Right renal pelvis (tissue), 4 donors: ENCODE results near the gene SAP130. TPM values are rescaled to one million over a fixed set of nuclear protein-coding genes. Genes with fewer than 3 reads are reported as not detected.
"Not testable (repeated sequence)": the region's sequence is repeated elsewhere in the genome, so short reads cannot be mapped to it uniquely, and the experiment has no call there.

Source experiments
- DNase-seq, 4 donors: peaks; one replicate each; pipeline ENCODE4 v3.0.0-alpha.2; 2013; ENCODE audit warnings: low read depth in 4 of 4, low spot score in 3 of 4, missing footprints in 1 of 4
- polyA plus RNA-seq, 4 donors: library from polyadenylated mRNA; unstranded; fragments of 120-200 nt; gene quantifications; one replicate each; pipeline ENCODE4 v1.2.1, GENCODE V29; 2013; ENCODE audit not compliant: insufficient read length in 4 of 4

Gene SAP130
- polyA plus RNA-seq, 4 donors: 25.1 to 29.2 (median 28.3) TPM

DNA sequence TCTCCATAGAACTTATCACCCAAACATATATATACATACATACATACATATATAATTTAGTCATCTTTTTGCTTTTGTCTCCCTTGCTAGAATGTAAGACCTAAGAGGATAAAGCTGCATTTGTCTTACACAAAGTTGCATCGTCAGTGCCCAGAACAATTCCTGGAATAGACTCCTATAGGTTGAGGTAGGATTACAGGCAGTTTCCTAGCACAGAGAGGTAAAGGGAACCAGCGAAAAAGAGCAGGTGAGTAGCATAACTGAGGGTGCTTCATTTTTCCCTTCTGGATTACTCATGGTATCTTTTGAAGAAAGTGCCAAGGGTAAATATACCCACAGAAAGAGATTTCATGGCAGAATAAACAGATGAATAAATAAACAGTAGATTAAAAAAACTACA is 74.0 kb downstream of the SAP130 start:
- DNase-seq: no peak

DNA sequence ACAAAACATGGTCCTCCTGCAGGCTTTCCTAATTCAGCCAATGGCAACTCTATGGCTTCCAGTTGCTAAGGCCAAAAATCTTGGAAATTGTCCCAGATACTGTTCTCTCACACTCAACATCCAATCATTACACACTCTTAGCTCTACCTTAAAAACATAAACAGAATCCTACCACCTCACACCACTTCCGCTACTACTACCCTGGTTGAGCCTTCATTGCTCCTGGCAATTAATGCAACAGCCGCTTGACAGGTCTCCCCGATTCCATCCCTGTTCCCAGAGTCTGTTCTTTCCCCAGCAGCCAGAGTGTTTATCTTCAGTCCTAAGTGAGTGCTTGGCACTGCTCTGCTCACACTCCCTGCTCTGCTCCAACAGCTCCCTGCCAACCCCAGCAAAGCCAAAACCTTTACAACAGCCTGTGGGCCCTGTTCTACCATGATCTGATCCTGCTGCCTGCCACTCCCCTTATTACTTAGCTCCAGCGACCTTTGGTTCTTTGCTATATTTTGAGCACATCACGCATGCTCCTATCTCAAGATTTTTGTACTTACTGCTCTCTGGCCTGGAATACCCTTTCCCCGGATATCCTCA is 74.6 kb downstream of the SAP130 start:
- DNase-seq: no peak

DNA sequence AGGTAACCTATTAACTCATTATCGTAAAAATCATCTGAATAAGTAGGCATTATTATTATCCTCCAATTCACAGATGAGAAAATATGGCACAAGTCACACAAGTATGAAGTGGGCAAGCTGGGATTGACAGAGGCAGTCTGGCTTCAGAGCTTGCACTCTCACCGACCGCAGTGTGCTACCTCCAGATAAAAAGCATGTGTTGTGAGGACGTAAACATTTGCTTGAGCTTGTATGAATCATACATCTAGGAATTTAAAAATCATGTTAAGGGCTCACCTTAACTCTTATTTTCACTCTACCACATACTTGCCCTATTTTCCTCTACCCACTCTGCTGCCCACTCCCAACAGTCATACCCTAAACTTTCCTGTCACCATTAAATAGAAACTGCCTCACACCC is 76.8 kb downstream of the SAP130 start:
- DNase-seq: no peak

DNA sequence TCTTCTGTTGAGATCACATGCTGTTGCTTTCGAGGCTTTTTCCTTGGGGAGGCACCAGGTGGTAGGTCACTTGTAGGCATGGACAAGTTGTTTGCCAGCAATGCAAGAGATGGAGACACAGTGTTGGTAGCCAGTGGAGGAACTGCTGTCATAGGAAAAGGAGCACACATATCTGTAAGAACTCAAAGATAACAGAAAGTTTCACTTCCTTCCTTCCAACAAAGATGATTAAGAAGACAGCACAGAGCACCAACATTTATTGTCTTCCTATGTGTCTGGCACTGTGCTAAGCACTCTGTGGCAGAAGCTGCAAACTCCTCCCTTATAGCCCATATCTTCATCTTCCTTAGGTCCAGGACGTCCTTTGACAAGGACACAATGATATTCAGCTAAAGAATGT is 77.6 kb downstream of the SAP130 start:
- no peak for DNase-seq

DNA sequence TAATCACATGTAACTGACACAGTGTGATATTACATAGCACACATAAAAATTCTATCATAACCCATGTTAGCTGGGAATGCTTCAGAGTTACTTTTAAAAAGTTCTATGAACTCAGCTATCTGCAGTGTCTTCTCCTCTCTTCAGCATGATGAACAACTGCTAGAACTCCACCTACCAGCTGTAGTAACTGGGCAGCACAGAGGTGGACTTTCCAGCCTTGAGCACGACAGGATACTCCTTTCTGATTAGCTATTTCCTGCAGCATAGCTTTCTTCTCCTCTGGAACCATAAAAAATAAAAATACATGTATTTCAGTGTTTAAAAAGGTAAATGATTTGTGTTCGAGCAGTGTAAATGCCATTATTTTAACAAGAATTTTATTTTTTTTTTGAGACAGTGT is 82.6 kb downstream of the SAP130 start:
- DNase-seq: no peak

DNA sequence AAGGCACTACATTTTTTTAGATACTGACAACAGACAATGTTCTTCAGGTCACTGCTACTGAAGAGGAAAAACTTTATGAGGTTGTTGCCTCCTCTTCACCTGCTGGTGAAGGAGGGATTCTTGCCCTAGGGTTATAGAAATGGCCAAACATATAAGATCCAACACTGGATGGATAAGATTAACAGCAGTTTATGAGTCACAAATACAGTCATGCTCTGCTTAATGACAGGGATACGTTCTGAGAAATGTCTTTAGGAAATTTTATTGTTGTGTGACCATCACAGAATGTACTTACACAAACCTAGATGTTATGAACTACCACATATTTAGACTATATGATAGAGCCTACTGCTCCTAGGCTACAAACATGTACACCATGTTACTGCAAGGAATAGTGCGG is 84.7 kb downstream of the SAP130 start:
- DNase-seq: no peak

DNA sequence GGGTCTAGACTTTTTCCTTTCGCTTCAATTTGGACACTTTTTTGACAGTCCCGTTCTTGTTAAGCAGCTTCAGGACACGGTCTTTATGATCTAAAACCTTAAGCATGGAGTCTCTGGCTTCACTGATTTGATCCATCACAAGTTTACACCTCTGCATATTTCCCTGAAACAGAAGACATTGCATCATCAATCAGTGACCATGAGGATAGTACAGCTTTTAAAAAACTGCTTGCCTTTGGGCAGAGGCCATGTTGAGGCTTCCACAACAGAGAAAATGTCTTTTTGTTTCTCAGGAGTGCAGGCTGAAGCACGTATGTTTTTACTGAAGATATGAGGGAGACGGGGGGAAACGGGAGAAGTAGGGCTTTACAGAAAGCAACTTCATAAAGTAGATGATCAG is 85.9 kb downstream of the SAP130 start:
- no peak for DNase-seq

DNA sequence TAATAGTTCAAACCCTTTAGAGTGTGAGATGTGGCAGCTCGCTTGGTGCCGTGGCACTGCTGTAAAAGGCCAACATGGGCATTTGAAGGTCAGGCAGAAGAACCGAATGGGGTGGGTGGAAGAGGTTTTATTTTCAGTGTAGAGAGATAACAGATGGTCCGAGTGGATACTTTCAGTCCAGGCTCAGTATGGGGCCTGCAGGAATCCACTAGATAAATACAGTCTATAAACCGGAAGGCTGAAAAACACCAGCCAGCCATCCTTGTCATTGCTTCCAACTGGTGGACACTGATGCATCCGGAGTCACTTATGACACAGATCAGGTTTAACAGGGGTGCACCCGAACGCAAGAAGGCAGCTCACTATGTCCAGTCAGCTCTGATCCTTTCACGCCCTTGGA is 86.4 kb downstream of the SAP130 start:
- DNase-seq: no peak

DNA sequence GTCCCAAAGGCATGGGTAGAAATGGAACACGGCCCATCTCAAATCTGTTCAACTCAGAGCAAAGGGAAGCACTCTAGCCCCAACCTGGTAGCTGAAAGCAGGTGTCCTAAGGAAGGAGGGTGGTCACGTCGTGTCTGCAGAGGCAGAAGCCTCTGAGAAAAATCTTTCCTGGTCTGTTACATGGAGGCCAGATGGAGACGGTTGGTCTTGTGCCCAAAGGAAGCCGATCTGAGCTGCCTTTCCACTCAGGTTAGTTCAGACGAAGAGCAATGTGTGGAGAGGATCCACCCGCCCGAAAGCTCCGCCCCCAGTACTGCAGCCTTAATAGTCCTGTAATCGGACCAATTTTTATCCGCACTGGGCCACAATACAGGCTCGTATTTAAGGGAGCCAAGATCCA is 87.2 kb downstream of the SAP130 start:
- no peak for DNase-seq

DNA sequence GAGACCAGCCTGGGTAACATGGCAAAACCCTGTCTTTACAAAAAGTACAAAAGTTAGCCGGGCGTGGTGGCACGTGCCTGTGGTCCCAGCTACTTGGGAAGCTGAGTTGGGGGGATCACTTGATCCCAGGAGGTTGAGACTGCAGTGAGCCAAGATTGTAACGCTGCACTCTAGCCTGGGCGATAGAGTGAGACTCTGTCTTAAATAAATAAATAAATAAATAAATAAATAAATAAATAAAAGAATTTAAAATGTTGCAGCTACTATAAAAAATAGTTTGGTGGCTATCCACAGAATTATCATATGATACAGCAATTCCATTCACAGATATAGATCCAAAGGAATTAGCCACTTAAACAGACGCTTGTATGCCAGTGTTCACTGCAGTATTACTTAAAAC is 92.5 kb downstream of the SAP130 start:
- no peak for DNase-seq

DNA sequence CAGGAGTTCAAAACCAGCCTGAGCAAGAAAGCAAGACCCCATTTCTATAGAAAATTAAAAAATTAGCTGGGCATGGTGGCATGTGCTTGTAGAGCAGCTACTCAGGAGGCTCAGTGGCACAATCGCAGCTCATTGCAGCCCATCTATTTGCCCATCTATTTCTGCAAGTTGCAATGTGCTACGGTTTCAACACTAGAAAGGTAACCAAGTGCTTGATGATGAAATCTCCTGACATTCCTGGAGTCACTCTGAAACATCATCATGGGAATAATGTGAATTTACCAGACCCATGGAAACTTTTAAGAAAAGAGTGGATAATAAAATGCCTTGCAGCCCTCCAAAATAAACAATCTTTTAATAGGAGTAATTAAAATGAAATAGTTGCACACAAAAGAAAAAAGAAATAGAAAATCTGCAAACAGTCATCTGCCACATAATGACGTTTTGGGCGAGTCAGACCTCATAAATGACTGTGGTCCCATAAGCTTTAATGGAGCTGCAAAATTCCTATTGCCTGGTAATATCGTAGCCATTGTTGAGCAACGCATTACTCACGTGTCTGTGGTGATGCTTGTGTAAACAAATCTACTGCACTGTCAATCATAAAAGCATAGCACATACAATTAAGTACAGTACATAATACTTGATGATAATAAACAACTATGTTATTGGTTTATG is 95.5 kb downstream of the SAP130 start:
- peak in 3 of 4 donors; percentile 23 to 43 (median 31) for DNase-seq

DNA sequence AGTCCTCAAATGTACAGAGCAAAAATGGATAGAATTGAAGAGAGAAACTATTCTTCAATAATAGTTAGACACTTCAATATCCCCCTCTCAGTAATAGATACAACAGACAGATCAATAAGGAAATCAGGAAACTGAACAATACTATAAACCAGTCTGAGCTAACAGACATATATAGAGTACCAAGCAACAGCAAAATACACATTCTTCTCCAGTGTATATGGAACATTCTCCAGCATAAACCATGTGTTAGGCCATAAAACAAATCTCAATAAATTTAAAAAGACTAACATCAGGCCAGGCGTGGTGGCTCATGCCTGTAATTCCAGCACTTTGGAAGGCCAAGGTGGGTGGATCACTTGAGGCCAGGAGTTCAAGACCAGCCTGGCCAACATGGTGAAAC is 98.4 kb downstream of the SAP130 start:
- DNase-seq: no peak

DNA sequence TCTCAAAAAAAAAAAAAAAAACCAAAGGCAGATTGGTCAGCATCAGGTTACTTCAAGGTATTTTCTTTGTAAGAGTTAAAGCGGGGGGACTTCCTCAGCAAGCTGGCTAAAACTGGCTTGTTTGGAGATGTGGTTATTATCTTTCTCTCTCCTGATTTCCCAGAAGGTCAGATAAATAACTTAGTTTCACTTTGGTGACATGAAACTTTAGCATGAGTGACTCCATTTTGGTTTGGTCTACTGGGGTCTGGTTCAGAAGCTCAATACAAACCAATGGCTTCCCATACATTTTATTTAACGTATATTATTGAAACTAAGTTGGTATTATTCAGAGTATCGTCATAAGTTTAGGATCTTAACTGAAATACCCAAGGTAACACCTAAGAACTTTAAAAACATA is 100.5 kb downstream of the SAP130 start:
- no peak for DNase-seq

DNA sequence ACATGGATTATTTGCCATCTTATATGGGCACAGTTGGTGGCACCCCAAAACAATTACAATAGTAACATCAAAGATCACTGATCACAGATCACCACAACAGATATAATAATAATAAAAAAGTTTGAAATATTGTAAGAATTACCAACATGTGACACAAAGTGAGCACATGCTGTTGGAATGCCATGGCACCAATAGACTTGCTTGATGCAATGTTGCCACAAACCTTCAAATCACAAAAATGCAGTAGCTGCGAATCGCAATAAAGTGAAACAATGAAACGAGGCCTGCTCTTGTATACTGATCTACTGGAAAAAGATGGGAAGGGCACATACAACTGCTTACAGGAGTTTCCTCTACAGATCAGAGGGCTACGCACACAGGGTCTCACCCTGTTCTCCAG is 109.9 kb downstream of the SAP130 start:
- no peak for DNase-seq

DNA sequence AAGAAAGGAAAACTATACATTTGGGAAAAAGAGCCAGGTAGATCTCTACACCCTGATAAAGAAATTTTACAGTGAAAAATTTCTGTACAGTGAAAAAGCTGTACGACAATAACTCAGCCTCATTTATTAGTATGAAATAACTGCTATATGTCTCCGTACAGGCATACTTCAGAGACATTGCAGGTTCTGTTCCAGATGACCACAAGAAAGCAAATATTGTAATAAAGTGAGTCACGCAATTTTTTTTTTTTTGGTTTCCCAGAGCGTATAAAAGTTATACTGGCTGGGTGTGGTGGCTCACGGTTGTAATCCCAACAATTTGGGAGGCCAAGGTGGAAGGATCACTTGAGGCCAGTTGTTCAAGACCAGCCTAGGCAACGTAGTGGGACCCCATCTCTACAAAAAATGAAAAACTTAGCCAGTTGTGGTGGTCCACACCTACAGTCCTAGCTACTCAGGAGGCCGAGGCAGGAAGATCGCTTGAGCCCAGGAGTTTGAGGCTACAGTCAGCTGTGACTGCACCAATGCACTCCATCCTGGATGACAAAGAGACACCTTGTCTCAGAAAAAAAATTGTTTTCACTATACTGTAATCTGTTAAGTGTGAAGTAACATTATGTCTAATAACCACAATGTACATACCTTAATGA is 113.9 kb downstream of the SAP130 start:
- no peak for DNase-seq

DNA sequence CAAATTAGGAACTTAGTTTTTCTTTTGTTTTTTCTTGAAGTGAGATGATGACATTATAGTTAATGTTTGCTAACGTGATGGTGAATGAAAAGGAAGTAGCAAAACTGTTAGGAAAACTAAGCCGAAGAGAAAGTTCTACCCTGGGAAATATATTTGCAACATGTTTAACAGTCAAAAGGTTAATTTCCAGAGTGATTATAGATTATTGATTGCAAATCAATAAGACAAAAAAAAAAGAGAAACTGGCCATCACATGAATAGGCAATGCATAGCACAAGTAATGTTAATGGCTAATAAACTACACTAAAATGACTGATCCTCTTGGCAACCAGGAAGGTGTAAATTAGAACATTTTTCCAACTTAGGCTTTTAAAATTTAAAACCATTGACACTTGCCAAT is 116.1 kb downstream of the SAP130 start:
- DNase-seq: no peak

DNA sequence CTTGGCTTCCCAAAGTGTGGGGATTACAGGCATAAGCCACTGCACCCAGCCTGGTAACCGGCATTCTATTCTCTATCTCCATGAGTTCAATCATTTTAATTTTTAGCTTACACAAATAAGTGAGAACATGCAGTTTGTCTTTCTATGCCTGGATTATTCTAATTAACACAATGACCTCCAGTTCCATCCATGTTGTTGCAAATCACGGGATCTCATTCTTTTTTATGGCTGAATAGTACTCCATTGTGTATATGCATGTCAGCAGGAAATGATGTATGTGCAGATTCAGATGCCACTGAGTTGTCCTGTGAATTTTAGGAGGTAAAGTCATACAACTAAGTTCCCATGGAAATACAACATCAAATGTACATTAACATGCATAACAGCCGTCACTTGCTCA is 117.4 kb downstream of the SAP130 start:
- no peak for DNase-seq

DNA sequence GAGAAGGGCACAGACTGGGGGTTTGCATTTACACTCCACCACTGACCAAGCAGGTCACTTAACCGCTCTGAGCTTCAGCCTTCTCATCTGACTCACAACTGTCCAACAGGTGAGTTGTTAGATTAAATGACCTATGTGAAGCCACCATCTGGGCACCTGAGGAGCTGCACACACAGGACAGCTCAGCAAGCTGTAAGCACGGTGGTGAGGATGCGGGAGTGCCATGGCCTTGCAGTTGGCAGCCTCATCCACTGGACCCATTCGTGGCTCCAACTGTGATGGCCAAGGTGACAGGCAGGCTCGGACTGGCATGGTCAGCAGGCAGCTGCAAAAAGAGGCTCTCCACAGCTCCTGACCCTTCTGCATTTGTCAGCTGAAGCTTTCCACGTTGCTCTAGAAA is 118.8 kb downstream of the SAP130 start:
- no peak for DNase-seq

DNA sequence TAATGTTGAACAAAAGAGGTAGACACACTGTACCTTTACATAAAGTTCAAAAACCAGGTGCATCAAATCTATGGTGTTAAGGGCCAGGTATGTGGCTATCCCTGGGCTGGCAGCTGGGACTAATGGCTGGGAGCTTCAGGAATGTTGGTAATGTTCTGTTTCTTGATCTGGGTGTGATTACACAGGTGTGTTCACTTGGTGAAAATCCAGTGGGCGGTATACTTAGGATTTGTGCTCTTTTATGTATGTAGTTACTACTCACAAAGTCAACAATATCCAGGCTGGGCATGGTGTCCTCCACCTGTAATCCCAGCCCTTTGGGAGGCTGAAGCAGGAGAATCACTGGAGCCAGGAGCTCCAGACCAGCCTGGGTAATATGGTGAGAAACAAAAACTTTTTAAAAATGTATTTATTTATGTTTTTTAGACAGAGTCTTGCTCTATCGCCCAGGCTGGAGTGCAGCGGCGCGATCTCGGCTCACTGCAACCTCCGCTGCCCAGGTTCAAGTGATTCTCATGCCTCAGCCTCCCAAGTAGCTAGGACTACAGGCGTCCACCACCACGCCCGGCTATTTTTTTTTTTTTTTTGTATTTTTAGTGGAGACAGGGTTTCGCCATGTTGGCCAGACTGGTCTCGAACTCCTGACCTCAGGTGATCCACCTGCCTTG is 120.0 kb downstream of the SAP130 start:
- DNase-seq: not testable (repeated sequence)

DNA sequence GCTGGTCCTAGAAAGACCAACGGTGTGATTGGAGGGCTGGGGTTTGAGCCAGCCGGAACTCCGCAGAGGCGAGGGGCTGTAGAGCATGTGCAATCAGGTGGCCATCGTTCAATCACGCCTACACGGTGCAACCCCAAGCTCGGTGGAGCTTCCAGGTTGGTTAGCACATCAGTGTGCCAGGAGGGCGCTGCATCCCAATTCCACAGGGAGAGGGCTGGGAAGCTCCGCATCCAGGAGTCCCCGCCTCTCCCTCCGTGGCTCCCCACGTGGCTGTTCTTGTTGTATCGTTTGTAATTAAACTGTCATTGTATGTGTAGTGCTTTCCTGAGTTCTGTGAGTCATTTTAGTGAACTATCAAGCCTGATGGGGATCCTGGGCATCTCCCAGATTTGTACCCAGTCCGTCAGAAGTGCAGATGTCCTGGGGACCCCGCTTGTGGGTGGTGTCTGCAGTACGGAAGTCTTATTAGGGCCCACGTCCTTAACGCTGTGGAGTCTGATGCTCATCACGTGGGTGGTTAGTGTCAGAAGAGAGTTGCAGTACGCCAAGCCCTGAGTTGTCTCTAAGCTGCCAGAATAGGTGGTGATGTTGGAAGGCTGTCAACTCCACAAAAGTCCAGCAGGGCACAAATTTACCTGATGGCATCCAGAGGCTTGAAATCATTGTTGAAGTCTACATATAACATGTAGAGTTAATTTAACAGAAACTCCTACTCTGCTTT is 121.5 kb downstream of the SAP130 start:
- no peak for DNase-seq
